ENCODE results near the gene C3orf62. TPM values are rescaled to one million over a fixed set of nuclear protein-coding genes. Genes with fewer than 3 reads are reported as not detected.

Gene C3orf62
- polyA plus RNA-seq (ENCODE audit: insufficient read length in 12 of 12) = 10 to 100 TPM in 4 of 12 donors, 1 to 10 TPM in 7, not detected in 1; 4.1 to 17.3 (median 8.5) TPM
- long read RNA-seq, donor 1, full-length matches to known transcripts = 3 of 3 reads
- long read RNA-seq, donor 1, partial matches to known transcripts = 0 of 3 reads
- long read RNA-seq, donor 1, other reads (novel, unspliced or antisense) = 0 of 3 reads
- long read RNA-seq, donor 2, full-length matches to known transcripts = 3 of 3 reads
- long read RNA-seq, donor 2, partial matches to known transcripts = 0 of 3 reads
- long read RNA-seq, donor 2, other reads (novel, unspliced or antisense) = 0 of 3 reads
- long read RNA-seq, donor 3, full-length matches to known transcripts = 2 of 2 reads
- long read RNA-seq, donor 3, partial matches to known transcripts = 0 of 2 reads
- long read RNA-seq, donor 3, other reads (novel, unspliced or antisense) = 0 of 2 reads
- long read RNA-seq, donor 4 = 0 reads
- long read RNA-seq, donor 5, full-length matches to known transcripts = 2 of 2 reads
- long read RNA-seq, donor 5, partial matches to known transcripts = 0 of 2 reads
- long read RNA-seq, donor 5, other reads (novel, unspliced or antisense) = 0 of 2 reads
- long read RNA-seq, donor 6 = 0 reads
- long read RNA-seq, donor 7, partial matches to known transcripts = 0 of 1 reads
- long read RNA-seq, donor 7, other reads (novel, unspliced or antisense) = 0 of 1 reads
- long read RNA-seq, donor 8, full-length matches to known transcripts = 3 of 3 reads
- long read RNA-seq, donor 8, partial matches to known transcripts = 0 of 3 reads
- long read RNA-seq, donor 8, other reads (novel, unspliced or antisense) = 0 of 3 reads
- long read RNA-seq, donor 9 = 0 reads
- long read RNA-seq, donor 10, full-length matches to known transcripts = 2 of 2 reads
- long read RNA-seq, donor 10, partial matches to known transcripts = 0 of 2 reads
- long read RNA-seq, donor 10, other reads (novel, unspliced or antisense) = 0 of 2 reads
- long read RNA-seq, donor 11, partial matches to known transcripts = 0 of 1 reads
- long read RNA-seq, donor 11, other reads (novel, unspliced or antisense) = 0 of 1 reads

- peak; percentile 91 for DNase-seq
These were observed at the start of gene C3orf62 for GRCh38 chr3:49276475-49277382. C3orf62 (minus strand) TSS chr3:49277232; CDS start chr3:49276872, 360 bp downstream.

DNA sequence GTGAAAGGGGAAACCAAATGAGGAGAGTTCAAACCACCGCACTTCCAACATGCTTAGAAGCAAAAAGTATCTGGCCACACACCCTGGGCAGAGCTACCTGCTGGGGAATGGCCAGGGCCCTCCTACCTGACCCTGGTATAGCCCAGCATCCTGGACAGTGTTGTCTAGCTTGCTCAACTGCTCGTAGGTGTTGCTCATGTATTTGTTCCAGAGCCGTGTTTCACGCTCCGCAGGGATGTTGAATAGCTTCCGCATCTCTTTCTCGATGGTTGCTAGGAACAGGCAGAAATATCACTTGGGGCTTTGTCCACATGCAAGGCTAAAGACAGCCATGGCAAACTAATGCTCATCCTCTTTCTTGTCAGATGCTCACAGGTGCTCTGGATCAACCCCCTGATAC, 47.7 kb upstream of the C3orf62 start:
- no peak for DNase-seq

GRCh38 chr3:49316696-49317457, 39.8 kb upstream of the C3orf62 start:
- DNase-seq = no peak

GRCh38 chr3:49313896-49314688, 37.1 kb upstream of the C3orf62 start:
- DNase-seq = no peak

DNA sequence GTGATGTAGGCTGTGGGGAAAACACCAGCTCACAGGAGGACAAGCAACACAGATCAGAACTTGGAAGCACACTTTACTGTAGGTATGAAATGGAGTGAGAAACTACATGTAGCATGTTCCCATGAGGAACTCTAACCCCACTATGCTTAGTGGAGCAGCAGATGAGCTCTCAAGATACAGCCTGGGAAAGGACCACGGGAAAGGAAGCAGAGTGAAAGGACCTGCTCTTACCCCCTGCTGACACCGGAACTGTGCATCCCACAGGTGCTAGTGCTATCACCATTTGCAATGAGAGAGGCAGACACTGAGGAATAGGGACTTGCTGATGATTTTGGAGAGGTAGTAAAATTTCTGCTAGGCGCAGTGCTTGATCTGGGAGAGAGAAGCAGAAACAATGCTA, 34.3 kb upstream of the C3orf62 start:
- DNase-seq = no peak

DNA sequence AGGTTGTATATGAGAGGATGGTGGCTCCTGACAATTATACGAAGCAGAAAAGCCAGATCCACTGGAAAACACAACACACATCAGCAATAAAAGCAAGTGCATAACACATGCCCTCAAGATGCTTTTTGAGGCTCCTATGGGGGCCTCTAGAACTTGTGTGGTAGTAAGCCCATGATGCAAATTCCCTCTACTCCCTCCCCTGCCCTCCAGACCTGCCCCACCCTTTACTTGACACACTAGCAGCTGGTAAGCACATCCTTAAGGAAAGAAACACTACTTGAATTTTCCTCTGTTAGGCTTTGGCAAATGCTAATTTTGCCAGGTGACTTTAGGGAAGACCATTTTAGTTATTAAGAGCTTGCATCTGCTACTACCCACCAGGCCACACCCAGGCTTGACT, 33.6 kb upstream of the C3orf62 start:
- no peak for DNase-seq

DNA sequence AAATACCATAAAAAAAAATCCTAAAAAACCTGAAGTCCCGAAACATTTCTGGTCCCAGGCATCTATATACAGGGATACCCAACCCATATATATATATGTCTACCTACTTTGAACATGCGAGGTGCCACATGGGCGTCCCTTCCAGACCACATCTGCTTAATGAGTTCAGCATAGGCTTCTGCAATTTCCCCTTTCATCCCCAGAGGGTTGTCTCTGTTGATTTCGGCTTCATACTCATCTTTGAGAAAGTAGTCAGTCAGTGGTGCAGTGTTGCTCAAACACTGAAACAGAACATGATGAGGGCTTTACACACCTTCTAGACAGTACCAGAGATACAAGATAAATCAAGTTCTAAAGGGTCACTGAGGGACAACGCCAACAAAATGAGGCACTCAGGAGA, 28.6 kb upstream of the C3orf62 start:
- DNase-seq = no peak

DNA sequence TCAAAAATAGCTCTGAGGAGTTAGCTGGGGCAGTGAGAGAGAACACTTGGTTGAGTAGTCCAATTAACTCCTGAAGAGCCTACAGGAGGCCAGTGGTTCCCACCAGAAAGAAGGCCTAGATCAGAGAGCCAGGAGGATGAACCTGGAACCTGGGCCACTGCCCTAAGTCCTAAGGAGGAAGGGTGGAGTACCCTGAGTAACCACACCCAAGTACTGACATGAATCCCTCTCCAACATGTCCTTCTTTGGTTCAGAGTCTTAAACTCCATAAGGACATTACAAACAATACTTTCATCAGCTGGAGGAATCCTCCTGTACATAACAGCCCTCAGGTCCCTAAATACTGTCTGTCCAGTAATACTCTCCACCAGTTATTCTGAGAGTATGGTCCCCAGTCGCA, 25.6 kb upstream of the C3orf62 start:
- no peak for DNase-seq

DNA sequence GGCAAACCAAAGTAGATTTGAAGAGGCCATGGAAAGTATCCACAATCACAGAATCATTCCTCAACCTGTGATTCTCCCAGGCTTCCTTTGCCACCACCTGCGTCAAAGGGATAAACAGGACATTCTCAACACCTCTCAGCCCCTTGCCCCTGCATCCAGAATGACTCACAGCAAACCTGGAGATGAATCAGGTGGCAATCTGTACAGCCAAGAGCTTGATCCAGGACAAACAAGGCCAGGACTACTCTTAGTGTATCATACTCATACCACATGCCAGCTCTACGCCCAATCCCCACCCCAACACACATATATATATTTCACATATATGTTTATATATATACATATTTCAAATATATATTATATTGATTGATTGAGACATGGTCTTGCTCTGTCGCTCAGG, 23.6 kb upstream of the C3orf62 start:
- no peak for DNase-seq

GRCh38 chr3:49298511-49298910, 21.5 kb upstream of the C3orf62 start:
- DNase-seq = no peak

DNA sequence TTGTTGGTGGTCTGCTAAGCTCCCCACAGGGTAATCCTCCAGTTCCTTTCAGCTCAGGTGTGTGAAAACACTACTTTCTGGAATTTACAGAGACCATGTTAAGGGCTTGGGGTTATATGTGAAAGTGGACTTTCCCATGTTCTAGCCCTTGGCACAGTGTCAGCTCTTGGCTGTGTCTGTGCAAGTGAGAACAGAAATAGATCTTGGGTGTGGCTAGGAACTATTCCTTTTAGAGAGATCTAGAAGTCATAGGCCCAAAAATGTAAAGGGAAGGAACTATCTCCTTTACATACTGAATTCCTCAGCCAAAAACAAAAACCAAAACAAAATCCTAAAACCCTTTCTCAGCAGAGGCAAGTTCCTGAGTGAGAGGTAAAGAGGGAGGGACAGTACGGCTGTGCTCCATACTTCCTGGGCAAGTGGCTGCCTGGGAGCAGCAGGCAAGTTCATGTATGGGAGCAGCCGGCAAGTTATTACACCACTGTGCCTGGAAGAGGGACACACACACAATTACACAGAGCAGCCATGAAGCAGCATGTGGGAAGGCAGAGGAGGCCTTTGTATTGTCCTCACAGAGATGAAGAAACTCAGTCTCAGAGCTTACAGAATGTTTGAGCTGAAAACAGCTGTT, 19.9 kb upstream of the C3orf62 start:
- DNase-seq = peak; percentile 34

DNA sequence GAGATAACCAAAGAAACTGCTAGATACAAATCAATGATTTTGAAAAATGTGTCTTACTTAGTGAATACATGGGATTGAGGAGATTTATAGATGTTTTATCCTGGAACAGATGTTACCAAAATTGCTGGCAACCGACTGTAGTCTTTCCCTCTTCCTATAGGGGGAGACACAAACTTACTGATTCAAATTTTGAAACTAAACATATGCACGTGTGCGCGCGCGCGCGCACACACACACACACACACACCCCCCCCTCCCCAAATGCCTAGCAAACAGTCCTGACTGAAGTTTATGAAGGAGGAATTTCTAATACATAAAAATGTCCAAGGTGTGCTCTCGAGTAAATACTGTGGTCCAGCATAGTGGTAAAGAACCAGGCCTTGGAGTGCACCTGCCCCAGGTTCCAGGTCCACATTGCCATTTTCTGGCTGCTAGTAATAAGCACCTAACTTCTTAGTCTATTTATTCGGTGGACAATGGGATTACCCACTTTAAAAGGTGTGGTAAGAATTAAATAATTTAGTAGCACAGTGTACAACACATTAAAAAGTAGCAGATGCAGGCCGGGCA, 18.5 kb upstream of the C3orf62 start:
- no peak for DNase-seq

- no peak for DNase-seq
These were observed 17.3 kb upstream of the C3orf62 start for GRCh38 chr3:49294343-49294742.

DNA sequence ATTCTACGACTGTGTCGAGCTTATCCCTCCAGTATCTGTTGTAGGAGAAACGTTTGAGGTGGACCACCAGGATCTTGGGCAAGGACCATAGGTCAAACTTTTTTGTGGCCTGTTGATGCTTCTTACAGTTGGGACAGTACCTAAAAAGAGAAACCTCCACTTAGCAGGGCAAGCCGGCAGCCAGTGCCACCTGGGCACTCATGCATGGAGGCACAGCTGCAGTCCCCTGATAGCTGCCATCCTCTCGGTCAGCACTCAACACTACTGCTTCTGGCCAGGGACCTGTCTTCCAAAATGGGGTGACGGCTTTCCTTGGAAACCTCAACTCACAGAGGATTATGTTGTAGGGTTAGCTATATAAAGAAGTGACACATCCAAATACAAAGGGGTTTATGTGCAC, 7.0 kb upstream of the C3orf62 start:
- DNase-seq = no peak

GRCh38 chr3:49279376-49279775, 2.3 kb upstream of the C3orf62 start:
- DNase-seq = no peak

- no peak for DNase-seq
These were observed 1.5 kb upstream of the C3orf62 start for GRCh38 chr3:49278548-49278947.

GRCh38 chr3:49277383-49277775, 347 bp upstream of the C3orf62 start:
- DNase-seq = no peak

GRCh38 chr3:49273825-49274532, 3.1 kb downstream of the C3orf62 start:
- no peak for DNase-seq

Data from muscle of arm (tissue), 14 donors.